ENCODE results near the gene PRR35. TPM values are rescaled to one million over a fixed set of nuclear protein-coding genes. Genes with fewer than 3 reads are reported as not detected.

The PRR35 gene
- polyA plus RNA-seq, 1 donor (not counting 4 experiments of a cell fraction or from before 2014, with no cell fraction given) = not detected

DNA sequence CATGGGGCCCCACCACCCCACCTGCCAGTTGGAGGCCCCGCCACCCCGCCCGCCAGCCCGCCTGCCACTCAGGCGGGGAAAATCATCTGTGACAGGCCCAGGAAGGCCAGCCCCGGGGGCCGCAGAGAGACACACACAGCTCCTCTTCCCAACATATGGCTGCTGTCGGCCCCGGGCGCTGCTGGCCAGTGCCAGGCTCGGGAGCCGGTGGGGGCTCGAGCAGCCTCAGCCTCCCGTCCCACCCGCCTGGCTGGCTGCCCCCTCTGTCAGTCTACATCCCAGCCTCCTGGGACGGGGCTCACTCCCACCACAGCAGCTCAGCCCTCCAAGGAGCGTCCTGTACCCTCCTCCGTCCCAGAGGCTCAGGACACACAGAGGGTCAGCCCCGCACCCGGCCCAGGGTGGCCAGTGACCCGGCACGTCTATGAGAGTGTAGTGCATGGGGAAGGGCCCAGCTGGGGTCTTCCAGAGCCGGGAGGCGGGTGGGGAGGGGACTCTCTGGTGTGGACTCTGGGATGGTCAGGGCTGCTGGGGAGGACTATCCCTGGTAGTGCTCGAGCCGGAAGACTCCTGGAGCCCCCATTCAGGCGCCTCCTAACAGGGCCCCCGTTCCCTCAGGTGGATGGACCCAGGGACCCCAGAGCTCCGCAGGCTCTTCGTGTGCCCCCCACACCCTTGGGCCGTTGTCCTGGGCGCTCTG is 3.6 kb upstream of the PRR35 start:
- Histone ChIP-seq H3K9me1 (ENCODE audit: control insufficient read depth, extremely low read depth, insufficient read depth, low read length) (no peaks in the 10 kb centered on the region), H3K27ac (ENCODE audit: control insufficient read depth, insufficient read depth, low read length) (no peak overlapping the region), H3K4me1 (ENCODE audit: control insufficient read depth, extremely low read depth, insufficient read depth, low read length) (peaks cover 12% of the 10 kb centered on the region), H3K79me2 (ENCODE audit: control insufficient read depth, insufficient read depth, low read length) (no peaks in the 10 kb centered on the region), H3K9me3 (ENCODE audit: control insufficient read depth, low read depth, low read length) (no peaks in the 10 kb centered on the region), H4K20me1 (ENCODE audit: control insufficient read depth, extremely low read depth, insufficient read depth, low read length) (no peaks in the 10 kb centered on the region), H3K4me2 (ENCODE audit: control insufficient read depth, extremely low read depth, insufficient read depth, low read depth, low read length) (no peak overlapping the region), H3K4me3 (ENCODE audit: control insufficient read depth in 2 of 3, extremely low read depth in 1 of 3, insufficient read depth in 2 of 3, low read depth in 1 of 3, low read length in 3 of 3) (no peak overlapping the region), H3K36me3 (ENCODE audit: control insufficient read depth in 2 of 2, extremely low read depth in 1 of 2, insufficient read depth in 2 of 2, low read length in 2 of 2) (peaks cover 3 to 4% of the 10 kb centered on the region in 2 experiments), H3K27me3 (ENCODE audit: control insufficient read depth, extremely low read depth, insufficient read depth, low read length) (peaks cover 40% of the 10 kb centered on the region), H3K9ac (ENCODE audit: control insufficient read depth, extremely low read depth, insufficient read depth, low read length) (no peak overlapping the region), H2AFZ (ENCODE audit: control insufficient read depth, low read length) (no peak overlapping the region)
- dilution Hi-C loops (cut with MboI; ENCODE audit: extremely low pct_ligation_motif_present, low sequenced_read_pairs) = no loop called here
- FAIRE-seq (no peak), DNase-seq (ENCODE audit: low read depth, low spot score) (no peak)
- no peak for TF ChIP-seq EZH2 (IDR thresholded peaks at IDR 0.05; ENCODE audit: low read length)
- TF ChIP-seq, protein P1, sequence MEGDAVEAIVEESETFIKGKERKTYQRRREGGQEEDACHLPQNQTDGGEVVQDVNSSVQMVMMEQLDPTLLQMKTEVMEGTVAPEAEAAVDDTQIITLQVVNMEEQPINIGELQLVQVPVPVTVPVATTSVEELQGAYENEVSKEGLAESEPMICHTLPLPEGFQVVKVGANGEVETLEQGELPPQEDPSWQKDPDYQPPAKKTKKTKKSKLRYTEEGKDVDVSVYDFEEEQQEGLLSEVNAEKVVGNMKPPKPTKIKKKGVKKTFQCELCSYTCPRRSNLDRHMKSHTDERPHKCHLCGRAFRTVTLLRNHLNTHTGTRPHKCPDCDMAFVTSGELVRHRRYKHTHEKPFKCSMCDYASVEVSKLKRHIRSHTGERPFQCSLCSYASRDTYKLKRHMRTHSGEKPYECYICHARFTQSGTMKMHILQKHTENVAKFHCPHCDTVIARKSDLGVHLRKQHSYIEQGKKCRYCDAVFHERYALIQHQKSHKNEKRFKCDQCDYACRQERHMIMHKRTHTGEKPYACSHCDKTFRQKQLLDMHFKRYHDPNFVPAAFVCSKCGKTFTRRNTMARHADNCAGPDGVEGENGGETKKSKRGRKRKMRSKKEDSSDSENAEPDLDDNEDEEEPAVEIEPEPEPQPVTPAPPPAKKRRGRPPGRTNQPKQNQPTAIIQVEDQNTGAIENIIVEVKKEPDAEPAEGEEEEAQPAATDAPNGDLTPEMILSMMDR (optimal IDR thresholded peaks at IDR 0.05 in 1 of 3, IDR thresholded peaks at IDR 0.05 in 1 of 3, conservative IDR thresholded peaks at IDR 0.05 in 1 of 3; ENCODE audit: extremely low read depth in 1 of 3, insufficient read depth in 2 of 3, low read length in 3 of 3) = no peak

DNA sequence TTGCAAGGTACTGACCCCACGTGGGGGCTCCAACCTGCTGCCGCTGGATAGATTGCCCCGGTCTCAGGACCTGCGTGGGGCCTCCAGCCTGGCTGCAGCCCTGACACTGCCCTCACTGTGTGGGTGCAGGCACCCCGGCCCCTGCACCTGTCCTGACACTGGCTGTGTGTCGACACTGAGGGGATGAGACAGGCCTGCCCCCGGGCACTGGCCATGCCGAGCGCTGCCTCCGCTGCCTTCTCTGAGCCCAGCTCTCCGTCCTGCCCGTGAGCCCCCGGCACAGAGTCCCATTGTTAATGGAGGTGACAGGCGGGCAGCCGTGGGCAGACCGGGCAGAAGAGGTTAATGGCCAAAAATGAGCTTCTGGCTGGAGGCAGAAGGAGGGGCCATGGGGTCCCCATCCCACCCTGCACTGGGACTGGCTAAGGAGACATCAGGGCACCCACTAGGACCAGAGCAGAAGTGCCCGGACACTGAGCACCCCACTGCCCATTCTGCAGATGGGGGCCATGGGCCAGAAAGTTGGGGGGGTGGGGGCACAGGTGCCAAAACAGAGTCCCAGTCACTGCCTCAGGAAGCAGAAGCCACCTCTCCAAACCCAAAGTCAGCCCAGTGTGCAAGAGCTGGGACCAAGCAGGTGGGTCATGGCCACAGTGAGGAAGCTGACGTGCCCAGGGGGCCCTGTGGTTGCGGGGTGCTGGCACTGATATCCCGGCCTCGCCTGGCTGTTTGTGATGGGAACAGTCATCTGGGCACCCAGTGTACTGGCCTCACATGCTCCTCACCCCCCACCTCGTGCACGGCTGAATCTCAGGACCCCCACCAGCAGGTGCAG is 2.5 kb upstream of the PRR35 start:
- no peak for FAIRE-seq
- Histone ChIP-seq H3K79me2 (ENCODE audit: control insufficient read depth, insufficient read depth, low read length) (no peaks in the 10 kb centered on the region), H3K4me1 (ENCODE audit: control insufficient read depth, extremely low read depth, insufficient read depth, low read length) (peaks cover 12% of the 10 kb centered on the region), H2AFZ (ENCODE audit: control insufficient read depth, low read length) (no peak overlapping the region), H3K4me3 (ENCODE audit: control insufficient read depth in 2 of 3, extremely low read depth in 1 of 3, insufficient read depth in 2 of 3, low read depth in 1 of 3, low read length in 3 of 3) (no peak overlapping the region), H3K36me3 (ENCODE audit: control insufficient read depth in 2 of 2, extremely low read depth in 1 of 2, insufficient read depth in 2 of 2, low read length in 2 of 2) (peaks cover 3 to 4% of the 10 kb centered on the region in 2 experiments), H4K20me1 (ENCODE audit: control insufficient read depth, extremely low read depth, insufficient read depth, low read length) (no peaks in the 10 kb centered on the region), H3K27me3 (ENCODE audit: control insufficient read depth, extremely low read depth, insufficient read depth, low read length) (peaks cover 50% of the 10 kb centered on the region), H3K4me2 (ENCODE audit: control insufficient read depth, extremely low read depth, insufficient read depth, low read depth, low read length) (no peak overlapping the region), H3K9me3 (ENCODE audit: control insufficient read depth, low read depth, low read length) (no peaks in the 10 kb centered on the region), H3K27ac (ENCODE audit: control insufficient read depth, insufficient read depth, low read length) (no peak overlapping the region), H3K9ac (ENCODE audit: control insufficient read depth, extremely low read depth, insufficient read depth, low read length) (no peak overlapping the region), H3K9me1 (ENCODE audit: control insufficient read depth, extremely low read depth, insufficient read depth, low read length) (no peaks in the 10 kb centered on the region)
- no peak for TF ChIP-seq EZH2 (IDR thresholded peaks at IDR 0.05; ENCODE audit: low read length)
- TF ChIP-seq, protein P1 (optimal IDR thresholded peaks at IDR 0.05 in 1 of 3, IDR thresholded peaks at IDR 0.05 in 1 of 3, conservative IDR thresholded peaks at IDR 0.05 in 1 of 3; ENCODE audit: extremely low read depth in 1 of 3, insufficient read depth in 2 of 3, low read length in 3 of 3) = no peak
- no peak for DNase-seq (ENCODE audit: low read depth, low spot score)
- dilution Hi-C loops (cut with MboI; ENCODE audit: extremely low pct_ligation_motif_present, low sequenced_read_pairs) = no loop called here

Data from keratinocyte (primary cell).